ENCODE measurements around the gene PPP2R2B. TPM values are rescaled to one million over a fixed set of nuclear protein-coding genes. Genes with fewer than 3 reads are reported as not detected.

Gene PPP2R2B
- total RNA-seq, 1 experiment from 2014 or later = not detected

GRCh38 chr5:146828385-146828784 lies 50.2 kb downstream of the PPP2R2B start:
- Histone ChIP-seq H3K27ac (ENCODE audit: low read length) (no peak overlapping the region), H3K9me3 (ENCODE audit: low read length) (no peaks in the 10 kb centered on the region), H3K4me1 (ENCODE audit: insufficient read depth, low read length) (no peaks in the 10 kb centered on the region), H3K4me3 (ENCODE audit: low read length) (no peak overlapping the region), H4K20me1 (ENCODE audit: low read length) (no peaks in the 10 kb centered on the region), H3F3A (ENCODE audit: low read length, unreplicated experiment) (no peaks in the 10 kb centered on the region), H3K27me3 (ENCODE audit: low read length) (no peaks in the 10 kb centered on the region), H3K36me3 (ENCODE audit: low read depth, low read length) (no peaks in the 10 kb centered on the region), H3K4me2 (ENCODE audit: low read length) (no peak overlapping the region), H3K9me2 (replicated peaks; ENCODE audit: low read length) (no peaks in the 10 kb centered on the region), H3K9ac (ENCODE audit: low read length) (no peak overlapping the region), H3K79me2 (ENCODE audit: low read length) (no peaks in the 10 kb centered on the region), H2AFZ (ENCODE audit: low read length) (no peak overlapping the region)
- CTCF ChIA-PET = no interaction called here
- BruUV-seq (replicated peaks) = no TSS peak
- ATAC-seq (no peak), DNase-seq (no peak)
- TF ChIP-seq EZH2phosphoT487 (IDR thresholded peaks at IDR 0.05; ENCODE audit: borderline replicate concordance, low read length) (no peak), CTCF (conservative IDR thresholded peaks at IDR 0.05; ENCODE audit: low read depth, low read length) (no peak), EZH2 (IDR thresholded peaks at IDR 0.05; ENCODE audit: low read length, unreplicated experiment) (no peak)
- POLR2A ChIA-PET (ENCODE audit: unreplicated experiment) = no interaction called here
- intact Hi-C loops (cut with micrococcal nuclease) = no loop called here

GRCh38 chr5:146827901-146828300 lies 50.7 kb downstream of the PPP2R2B start:
- Histone ChIP-seq H3K4me3 (ENCODE audit: low read length) (no peak overlapping the region), H3K36me3 (ENCODE audit: low read depth, low read length) (no peaks in the 10 kb centered on the region), H3K79me2 (ENCODE audit: low read length) (no peaks in the 10 kb centered on the region), H3K9me3 (ENCODE audit: low read length) (no peaks in the 10 kb centered on the region), H2AFZ (ENCODE audit: low read length) (no peak overlapping the region), H3K9me2 (replicated peaks; ENCODE audit: low read length) (no peaks in the 10 kb centered on the region), H3K27ac (ENCODE audit: low read length) (no peak overlapping the region), H3K27me3 (ENCODE audit: low read length) (no peaks in the 10 kb centered on the region), H3F3A (ENCODE audit: low read length, unreplicated experiment) (no peaks in the 10 kb centered on the region), H3K4me2 (ENCODE audit: low read length) (no peak overlapping the region), H4K20me1 (ENCODE audit: low read length) (no peaks in the 10 kb centered on the region), H3K4me1 (ENCODE audit: insufficient read depth, low read length) (no peaks in the 10 kb centered on the region), H3K9ac (ENCODE audit: low read length) (no peak overlapping the region)
- POLR2A ChIA-PET (ENCODE audit: unreplicated experiment) = no interaction called here
- no peak for TF ChIP-seq EZH2phosphoT487 (IDR thresholded peaks at IDR 0.05; ENCODE audit: borderline replicate concordance, low read length)
- TF ChIP-seq EZH2 (IDR thresholded peaks at IDR 0.05; ENCODE audit: low read length, unreplicated experiment) = no peak
- no peak for TF ChIP-seq CTCF (conservative IDR thresholded peaks at IDR 0.05; ENCODE audit: low read depth, low read length)
- intact Hi-C loops (cut with micrococcal nuclease) = no loop called here
- no peak for ATAC-seq
- DNase-seq = no peak
- CTCF ChIA-PET = no interaction called here
- BruUV-seq (replicated peaks) = no TSS peak

- H3K36me3 ChIP-seq (ENCODE audit: low read depth, low read length) = no peaks in the 10 kb centered on the region
- no peak overlapping the region for H2AFZ ChIP-seq (ENCODE audit: low read length)
- no peaks in the 10 kb centered on the region for H3K9me2 ChIP-seq (replicated peaks; ENCODE audit: low read length)
- ChIA-PET CTCF (no interaction called here), POLR2A (ENCODE audit: unreplicated experiment) (no interaction called here)
- H3K9ac ChIP-seq (ENCODE audit: low read length) = no peak overlapping the region
- no peaks in the 10 kb centered on the region for H3F3A ChIP-seq (ENCODE audit: low read length, unreplicated experiment)
- H3K4me2 ChIP-seq (ENCODE audit: low read length) = no peak overlapping the region
- H3K27me3 ChIP-seq (ENCODE audit: low read length) = 0 out of 2 replicates have a peak, but pooled peaks cover 4% of the 10 kb centered on the region
- ATAC-seq (no peak), DNase-seq (peak; percentile 36)
- no TSS peak for BruUV-seq (replicated peaks)
- intact Hi-C loops (cut with micrococcal nuclease) = no loop called here
- H3K4me3 ChIP-seq (ENCODE audit: low read length) = no peak overlapping the region
- no peaks in the 10 kb centered on the region for H3K9me3 ChIP-seq (ENCODE audit: low read length)
- H3K79me2 ChIP-seq (ENCODE audit: low read length) = no peaks in the 10 kb centered on the region
- no peaks in the 10 kb centered on the region for H4K20me1 ChIP-seq (ENCODE audit: low read length)
- H3K4me1 ChIP-seq (ENCODE audit: insufficient read depth, low read length) = no peaks in the 10 kb centered on the region
- TF ChIP-seq EZH2phosphoT487 (IDR thresholded peaks at IDR 0.05; ENCODE audit: borderline replicate concordance, low read length) (no peak), CTCF (conservative IDR thresholded peaks at IDR 0.05; ENCODE audit: low read depth, low read length) (no peak), EZH2 (IDR thresholded peaks at IDR 0.05; ENCODE audit: low read length, unreplicated experiment) (no peak)
- H3K27ac ChIP-seq (ENCODE audit: low read length) = no peak overlapping the region
Measured at GRCh38 chr5:146825033-146825432, 53.5 kb downstream of the PPP2R2B start.

Data from PC-3 (cell line).